T follicular helper cell (primary cell): ENCODE data around the gene ADGRL3.
"Not testable (repeated sequence)": the region's sequence is repeated elsewhere in the genome, so short reads cannot be mapped to it uniquely, and the experiment has no call there.

ENCODE experiments used
- DNase-seq: peaks from one replicate; pipeline ENCODE4 v3.0.0-alpha.2; 2020; ENCODE audit warnings: low read depth

Gene ADGRL3

GRCh38 chr4:61493470-61493869 is 293.3 kb downstream of the ADGRL3 start:
- DNase-seq, result no peak

GRCh38 chr4:61500883-61501282 is 300.8 kb downstream of the ADGRL3 start:
- no peak for DNase-seq

DNA sequence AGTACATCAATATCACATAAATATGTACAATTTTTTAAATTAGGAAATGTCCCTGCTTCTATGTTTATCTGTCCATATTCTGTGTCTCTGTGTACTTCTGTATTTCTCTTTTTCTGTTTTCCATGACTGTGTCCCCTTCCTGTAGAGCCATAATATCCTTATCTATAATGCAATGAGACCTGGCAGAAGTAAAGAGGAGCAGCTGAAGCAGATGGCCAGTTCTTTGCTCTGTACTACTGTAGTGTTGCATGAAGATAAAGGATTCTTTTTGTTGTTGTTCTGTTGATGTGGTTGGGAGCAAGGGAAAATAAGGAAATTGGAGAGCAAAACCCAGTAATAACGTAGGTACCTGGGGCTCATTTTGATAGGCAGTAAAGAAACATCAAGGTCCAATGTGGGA is 301.7 kb downstream of the ADGRL3 start:
- no peak for DNase-seq

GRCh38 chr4:61505773-61506685 is 305.9 kb downstream of the ADGRL3 start:
- no peak for DNase-seq

DNA sequence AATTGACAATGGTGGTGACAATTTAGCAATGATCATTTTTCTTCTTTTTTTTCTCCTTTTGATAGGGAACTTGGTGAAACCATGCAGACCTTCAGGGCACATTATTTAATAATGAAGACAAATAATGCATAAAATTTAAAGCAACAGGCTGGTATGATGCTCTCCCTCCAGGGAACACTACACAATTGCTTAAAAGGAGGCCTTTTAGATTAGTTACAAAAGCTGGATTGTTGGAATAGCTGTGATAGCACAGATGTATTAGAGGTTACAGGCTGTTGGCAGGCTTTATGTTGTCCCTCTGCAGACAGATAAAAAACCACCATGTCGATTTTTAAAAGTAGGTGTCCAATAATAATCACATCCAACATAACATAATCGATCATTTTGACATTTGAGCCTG is 307.0 kb downstream of the ADGRL3 start:
- no peak for DNase-seq

- not testable (repeated sequence) for DNase-seq
These were observed 309.7 kb downstream of the ADGRL3 start for GRCh38 chr4:61509721-61510241.

GRCh38 chr4:61511716-61512488 is 311.8 kb downstream of the ADGRL3 start:
- no peak for DNase-seq

GRCh38 chr4:61514991-61515390 is 314.9 kb downstream of the ADGRL3 start:
- DNase-seq, result no peak

GRCh38 chr4:61517144-61517543 is 317.0 kb downstream of the ADGRL3 start:
- no peak for DNase-seq

DNA sequence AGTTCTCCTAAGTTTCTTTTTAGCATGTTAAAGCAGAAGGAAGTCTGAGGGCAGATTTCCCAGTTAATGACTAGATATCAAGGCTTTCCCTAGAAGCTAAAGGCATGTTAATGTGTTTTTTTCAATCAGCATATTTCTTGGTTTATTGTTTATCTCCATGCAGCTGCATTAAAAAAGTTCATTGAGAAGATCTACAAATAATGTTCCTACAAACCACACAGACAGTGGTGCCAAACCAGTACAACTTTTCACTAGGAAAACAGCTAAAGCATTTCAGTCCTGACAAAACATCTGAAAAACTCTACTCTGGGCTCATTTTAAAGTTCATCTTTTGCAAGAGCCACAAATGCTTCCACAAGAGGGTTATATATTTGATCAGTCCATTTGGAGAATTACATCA is 320.0 kb downstream of the ADGRL3 start:
- no peak for DNase-seq

DNA sequence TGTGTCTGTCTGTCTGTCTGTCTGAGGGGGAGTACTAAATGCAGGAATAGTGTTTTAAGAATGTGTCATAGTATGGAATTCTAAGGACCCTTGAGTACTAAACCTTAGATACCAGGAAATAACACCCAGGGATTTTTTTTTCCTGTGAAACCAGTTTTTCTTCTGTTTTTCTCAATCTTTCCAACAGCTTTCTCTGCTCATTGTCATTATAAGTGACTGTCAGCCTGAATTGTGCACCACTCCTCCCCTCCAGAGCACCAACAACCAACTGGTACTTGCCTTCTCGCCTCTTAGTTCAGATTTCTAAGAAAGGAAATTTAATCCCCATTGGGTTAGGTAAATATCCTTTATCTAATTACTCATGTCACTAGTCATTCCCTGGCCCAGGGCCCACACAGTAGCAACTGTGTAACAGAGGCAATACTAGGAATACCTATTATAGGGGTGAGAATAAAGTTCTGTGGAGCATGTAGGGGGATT is 320.6 kb downstream of the ADGRL3 start:
- no peak for DNase-seq

- DNase-seq, result no peak
These were observed 321.3 kb downstream of the ADGRL3 start for GRCh38 chr4:61521451-61521850.

- no peak for DNase-seq
These were observed 322.2 kb downstream of the ADGRL3 start for GRCh38 chr4:61522312-61522711.

DNA sequence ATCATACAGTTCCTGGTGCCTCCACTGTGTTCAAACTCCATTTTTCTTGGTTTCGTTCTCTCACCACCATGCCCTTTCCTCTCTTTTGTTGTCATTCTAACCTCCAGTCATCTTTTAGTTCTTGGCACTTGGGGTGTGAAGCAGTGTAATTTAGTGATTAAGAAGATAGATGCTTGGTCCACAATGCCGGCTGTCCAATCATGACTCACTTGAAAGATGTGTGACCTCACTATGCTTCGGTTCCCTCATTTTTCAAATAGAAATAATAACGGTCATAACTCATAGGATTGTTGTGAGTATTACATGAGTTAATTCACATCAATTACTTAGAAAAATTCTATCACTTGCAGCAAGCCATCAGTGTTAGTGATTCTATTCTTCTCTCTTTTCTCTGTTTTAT is 327.8 kb downstream of the ADGRL3 start:
- no peak for DNase-seq

DNA sequence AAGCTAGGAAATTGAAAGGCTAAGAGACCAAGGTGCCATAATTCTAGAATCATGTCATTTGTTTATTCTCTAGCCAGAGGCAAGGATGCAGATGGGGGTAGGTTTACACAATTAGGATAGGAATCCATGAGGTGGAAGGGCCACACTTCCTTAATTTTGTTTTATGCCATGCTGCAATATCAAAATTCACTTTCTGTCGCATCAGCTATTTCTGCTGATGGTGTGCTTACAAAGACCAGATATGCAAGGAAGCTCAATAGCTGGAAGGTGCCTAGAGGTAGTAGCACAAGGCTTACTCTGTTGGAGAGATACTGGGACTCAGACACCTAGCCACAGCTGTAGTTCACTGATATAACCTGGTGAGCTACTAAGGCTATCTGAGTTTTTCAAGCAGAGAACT is 328.5 kb downstream of the ADGRL3 start:
- DNase-seq, result no peak

- DNase-seq, result no peak
These were observed 331.1 kb downstream of the ADGRL3 start for GRCh38 chr4:61531188-61531587.

DNA sequence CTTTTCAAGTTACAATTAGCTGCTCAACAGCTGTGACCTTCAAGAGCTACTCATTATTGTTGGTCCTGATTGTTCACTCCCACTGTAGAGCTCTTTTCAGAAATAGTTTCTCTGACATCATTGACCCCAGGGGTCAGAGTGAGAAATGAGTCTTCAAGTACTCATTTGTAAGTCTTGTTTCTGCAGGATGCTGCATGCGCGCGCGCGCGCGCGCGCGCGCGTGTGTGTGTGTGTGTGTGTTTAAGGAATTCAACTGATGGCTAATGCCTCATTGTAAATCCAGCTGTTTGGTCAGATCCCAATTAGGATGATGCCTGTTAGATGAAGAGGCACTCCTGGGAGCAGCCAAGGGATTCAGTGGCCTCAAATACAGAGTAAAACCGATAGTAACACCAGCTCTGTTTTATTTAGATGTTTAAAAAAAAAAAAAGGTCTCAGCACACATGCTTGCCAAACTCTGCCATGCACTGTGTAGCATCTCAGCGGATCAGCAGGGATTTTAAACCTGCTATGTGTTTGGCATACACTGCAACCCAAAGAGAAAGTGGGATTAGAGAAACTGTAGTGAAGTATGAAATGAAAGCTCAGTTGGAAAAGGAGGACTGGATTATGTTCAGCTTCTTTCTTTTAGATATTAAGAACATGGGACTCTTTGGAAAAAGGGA is 332.3 kb downstream of the ADGRL3 start:
- no peak for DNase-seq

GRCh38 chr4:61533140-61533539 is 333.0 kb downstream of the ADGRL3 start:
- DNase-seq, result no peak

GRCh38 chr4:61540944-61541343 is 340.8 kb downstream of the ADGRL3 start:
- no peak for DNase-seq

DNA sequence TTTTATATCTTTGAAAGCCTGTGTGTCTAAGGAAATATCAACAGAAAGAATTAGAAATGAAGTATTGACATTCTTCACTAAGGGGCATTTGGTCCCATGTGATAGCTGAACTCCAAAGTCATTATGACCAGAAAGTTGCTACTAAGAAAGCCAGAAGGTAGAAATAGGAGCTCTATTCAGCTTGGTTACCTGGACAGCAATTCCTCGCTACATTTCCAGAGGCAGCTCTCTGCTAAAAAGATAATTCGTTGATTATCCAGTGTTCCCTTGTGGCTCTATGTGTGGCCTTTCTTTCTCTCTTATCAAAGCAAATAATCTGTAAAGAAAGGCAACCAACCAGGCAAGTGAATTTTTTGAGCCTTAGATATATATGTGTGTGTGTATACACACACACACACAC is 341.3 kb downstream of the ADGRL3 start:
- no peak for DNase-seq

DNA sequence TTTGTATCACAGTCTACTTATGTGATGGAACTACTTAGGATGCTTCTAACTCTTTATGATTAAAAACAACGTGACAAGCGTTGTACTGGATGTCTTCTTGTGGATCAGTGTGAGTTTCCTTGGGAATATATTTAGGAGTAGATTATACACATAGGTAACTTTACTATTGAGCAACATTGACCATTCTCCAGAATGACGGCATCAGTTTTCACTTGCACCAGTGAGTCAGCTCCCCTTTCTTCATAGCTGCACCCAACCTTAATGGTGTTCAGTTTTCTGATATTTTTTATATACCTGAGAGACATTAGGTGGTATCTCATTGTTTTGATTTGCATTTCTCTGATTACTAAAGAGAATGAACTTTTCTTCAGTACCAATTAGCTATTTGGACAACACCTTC is 343.9 kb downstream of the ADGRL3 start:
- no peak for DNase-seq

DNA sequence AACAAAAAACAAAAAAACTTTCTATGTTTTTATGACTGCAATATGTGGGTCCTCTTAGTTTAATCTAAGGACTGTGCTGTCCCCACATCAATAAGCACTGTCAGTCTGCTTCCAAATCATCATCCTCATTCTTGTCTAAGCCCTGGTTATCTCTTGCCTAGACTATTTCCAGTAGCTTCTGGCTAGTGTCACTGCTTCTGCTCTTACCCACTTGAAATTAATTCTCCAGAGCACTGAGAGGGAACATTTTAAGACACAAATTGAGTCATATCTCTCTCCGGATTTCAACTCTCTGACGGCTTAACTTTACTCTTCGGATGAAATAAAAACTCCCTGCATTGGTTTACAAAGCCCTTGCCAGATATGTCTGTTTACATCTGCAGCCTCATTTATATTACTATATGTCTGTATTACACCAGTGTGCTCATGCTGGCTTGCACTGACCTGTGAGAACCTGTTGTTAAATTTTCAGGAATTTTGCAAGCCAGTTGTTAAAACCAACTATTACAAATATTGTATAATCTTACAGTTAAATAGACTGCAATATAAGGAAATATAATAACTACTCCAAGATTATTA is 345.9 kb downstream of the ADGRL3 start:
- no peak for DNase-seq
